Measurements from ENCODE around the gene NKD1. TPM values are rescaled to one million over a fixed set of nuclear protein-coding genes. Genes with fewer than 3 reads are reported as not detected.

NKD1 gene
- total and polyA plus RNA-seq, 2 donors (not counting 1 experiment from before 2014, with no cell fraction given) = 0.16 to 1.9 TPM

GRCh38 chr16:50539053-50539695, 9.0 kb upstream of the NKD1 start:
- ChIA-PET POLR2A (no interaction called here), CTCF (no interaction called here)
- no peak overlapping the region for H3K4me3 Mint-ChIP-seq
- no peak for ATAC-seq (ENCODE audit: low read depth)
- H4K20me1 ChIP-seq (ENCODE audit: control insufficient read depth, insufficient read depth, low read length, poor library complexity, severe bottlenecking) = no peaks in the 10 kb centered on the region
- H3K9ac ChIP-seq (ENCODE audit: low read length) = no peak overlapping the region
- H2AFZ ChIP-seq (ENCODE audit: insufficient read depth, low read depth, low read length, poor library complexity, severe bottlenecking) = no peak overlapping the region
- H3K9me3 ChIP-seq (ENCODE audit: control extremely low read depth in 1 of 3, control insufficient read depth in 2 of 3, insufficient read depth in 1 of 3, low read length in 2 of 3) = peaks cover 0 to 15% (median 4%) of the 10 kb centered on the region in 3 donors
- H3K27me3 Mint-ChIP-seq = peaks cover 23% of the 10 kb centered on the region
- no peak overlapping the region for H3K27ac Mint-ChIP-seq
- no peak for DNase-seq
- peaks cover 0 to 10% (median 2%) of the 10 kb centered on the region in 4 experiments for H3K27me3 ChIP-seq (replicated peaks in 1 of 4; ENCODE audit: control extremely low read depth in 1 of 4, control insufficient read depth in 3 of 4, insufficient read depth in 4 of 4, low read length in 3 of 4)
- H3K9me3 Mint-ChIP-seq (ENCODE audit: insufficient read depth) = no peaks in the 10 kb centered on the region
- WGBS (ENCODE audit: insufficient coverage) = 81% methylated on average over 16 of the region's 17 CpGs
- H3K4me1 ChIP-seq (ENCODE audit: control insufficient read depth in 2 of 2, insufficient read depth in 2 of 2, low read length in 2 of 2) = no peaks in the 10 kb centered on the region
- intact Hi-C loops (cut with micrococcal nuclease) = no loop called here
- no peaks in the 10 kb centered on the region for H3K4me1 Mint-ChIP-seq
- no peak overlapping the region for H3K27ac ChIP-seq (ENCODE audit: low read length in 2 of 2)
- H3K4me2 ChIP-seq (replicated peaks; ENCODE audit: low read depth, low read length, poor library complexity, severe bottlenecking) = no peak overlapping the region
- H3K79me2 ChIP-seq (ENCODE audit: control insufficient read depth, insufficient read depth, low read length) = no peaks in the 10 kb centered on the region
- TF ChIP-seq, protein P1, sequence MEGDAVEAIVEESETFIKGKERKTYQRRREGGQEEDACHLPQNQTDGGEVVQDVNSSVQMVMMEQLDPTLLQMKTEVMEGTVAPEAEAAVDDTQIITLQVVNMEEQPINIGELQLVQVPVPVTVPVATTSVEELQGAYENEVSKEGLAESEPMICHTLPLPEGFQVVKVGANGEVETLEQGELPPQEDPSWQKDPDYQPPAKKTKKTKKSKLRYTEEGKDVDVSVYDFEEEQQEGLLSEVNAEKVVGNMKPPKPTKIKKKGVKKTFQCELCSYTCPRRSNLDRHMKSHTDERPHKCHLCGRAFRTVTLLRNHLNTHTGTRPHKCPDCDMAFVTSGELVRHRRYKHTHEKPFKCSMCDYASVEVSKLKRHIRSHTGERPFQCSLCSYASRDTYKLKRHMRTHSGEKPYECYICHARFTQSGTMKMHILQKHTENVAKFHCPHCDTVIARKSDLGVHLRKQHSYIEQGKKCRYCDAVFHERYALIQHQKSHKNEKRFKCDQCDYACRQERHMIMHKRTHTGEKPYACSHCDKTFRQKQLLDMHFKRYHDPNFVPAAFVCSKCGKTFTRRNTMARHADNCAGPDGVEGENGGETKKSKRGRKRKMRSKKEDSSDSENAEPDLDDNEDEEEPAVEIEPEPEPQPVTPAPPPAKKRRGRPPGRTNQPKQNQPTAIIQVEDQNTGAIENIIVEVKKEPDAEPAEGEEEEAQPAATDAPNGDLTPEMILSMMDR (IDR thresholded peaks at IDR 0.05) = no peak
- TF ChIP-seq EZH2 (IDR thresholded peaks at IDR 0.05; ENCODE audit: borderline replicate concordance, insufficient read depth, low read depth, low read length, poor library complexity, severe bottlenecking) = no peak
- H3K4me3 ChIP-seq (ENCODE audit: control extremely low read depth in 1 of 5, extremely low read depth in 1 of 5, insufficient read depth in 1 of 5, low read depth in 2 of 5, low read length in 4 of 5) = no peak overlapping the region
- H3K36me3 ChIP-seq (replicated peaks in 1 of 2; ENCODE audit: control extremely low read depth in 1 of 2, control insufficient read depth in 1 of 2, extremely low read depth in 1 of 2, insufficient read depth in 2 of 2, low read length in 1 of 2) = no peaks in the 10 kb centered on the region

DNA sequence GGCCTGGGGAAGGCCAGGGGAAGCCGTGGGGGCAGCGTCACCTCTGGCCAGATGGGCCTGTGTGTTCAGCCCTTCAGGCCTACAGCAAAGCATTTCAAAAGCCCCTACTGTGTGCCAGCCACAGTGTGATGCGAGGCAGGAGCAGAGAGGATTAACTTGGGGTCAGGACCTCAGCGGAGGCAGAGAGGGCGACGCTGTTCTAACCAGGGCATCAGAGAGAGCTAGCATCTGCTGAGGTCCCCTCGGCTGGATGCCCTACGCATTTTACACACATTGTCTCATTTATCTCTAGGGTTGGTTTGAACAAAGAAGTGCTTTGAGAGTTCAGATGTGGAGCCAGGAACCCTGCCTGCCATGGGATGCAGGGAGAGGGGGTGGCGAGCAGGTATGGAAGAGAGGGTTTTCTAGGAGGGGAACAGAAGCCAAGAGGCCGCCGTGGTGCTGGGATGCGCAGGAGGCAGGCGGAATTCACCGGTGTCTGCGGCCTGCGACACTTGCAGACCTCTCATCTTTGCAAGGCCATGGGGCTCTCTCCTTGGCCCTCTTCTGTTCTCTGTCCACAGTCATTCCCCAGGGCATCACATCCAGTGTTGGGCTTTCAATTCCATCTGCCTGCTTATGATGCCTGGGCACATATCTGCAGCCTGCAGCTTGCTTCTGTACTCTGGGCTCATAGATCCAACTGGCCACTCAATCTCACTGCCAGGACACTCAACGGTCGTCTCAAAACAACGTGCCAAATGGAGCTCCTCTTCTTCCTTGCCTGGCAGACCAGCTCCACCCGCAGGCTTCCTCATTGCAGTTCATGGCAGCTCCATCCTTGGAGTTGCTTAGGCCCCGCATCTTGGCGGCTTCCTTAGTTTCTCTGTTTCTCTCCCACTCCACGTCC, 8.1 kb upstream of the NKD1 start:
- no peak overlapping the region for H3K9ac ChIP-seq (ENCODE audit: low read length)
- H3K27me3 Mint-ChIP-seq = peaks cover 31% of the 10 kb centered on the region
- peaks cover 0 to 15% (median 1%) of the 10 kb centered on the region in 3 donors for H3K9me3 ChIP-seq (ENCODE audit: control extremely low read depth in 1 of 3, control insufficient read depth in 2 of 3, insufficient read depth in 1 of 3, low read length in 2 of 3)
- WGBS (ENCODE audit: insufficient coverage) = 90% methylated on average over 19 of the region's 23 CpGs
- no peak for TF ChIP-seq EZH2 (IDR thresholded peaks at IDR 0.05; ENCODE audit: borderline replicate concordance, insufficient read depth, low read depth, low read length, poor library complexity, severe bottlenecking)
- TF ChIP-seq, protein P1 (IDR thresholded peaks at IDR 0.05) = no peak
- no peak overlapping the region for H2AFZ ChIP-seq (ENCODE audit: insufficient read depth, low read depth, low read length, poor library complexity, severe bottlenecking)
- no peak overlapping the region for H3K4me3 ChIP-seq (ENCODE audit: control extremely low read depth in 1 of 5, extremely low read depth in 1 of 5, insufficient read depth in 1 of 5, low read depth in 2 of 5, low read length in 4 of 5)
- H3K4me2 ChIP-seq (replicated peaks; ENCODE audit: low read depth, low read length, poor library complexity, severe bottlenecking) = no peak overlapping the region
- no peaks in the 10 kb centered on the region for H3K4me1 ChIP-seq (ENCODE audit: control insufficient read depth in 2 of 2, insufficient read depth in 2 of 2, low read length in 2 of 2)
- no peak for DNase-seq
- H3K9me3 Mint-ChIP-seq (ENCODE audit: insufficient read depth) = no peaks in the 10 kb centered on the region
- intact Hi-C loops (cut with micrococcal nuclease) = no loop called here
- H3K79me2 ChIP-seq (ENCODE audit: control insufficient read depth, insufficient read depth, low read length) = no peaks in the 10 kb centered on the region
- H3K4me3 Mint-ChIP-seq = no peak overlapping the region
- H3K27ac ChIP-seq (ENCODE audit: low read length in 2 of 2) = no peak overlapping the region
- ChIA-PET POLR2A (no interaction called here), CTCF (interaction anchor here (0.5 kb wide), 1 partner anchor 513 kb away, joined by 3 read pairs; no protein-coding TSS in a partner anchor)
- no peaks in the 10 kb centered on the region for H4K20me1 ChIP-seq (ENCODE audit: control insufficient read depth, insufficient read depth, low read length, poor library complexity, severe bottlenecking)
- no peaks in the 10 kb centered on the region for H3K4me1 Mint-ChIP-seq
- no peak overlapping the region for H3K27ac Mint-ChIP-seq
- ATAC-seq (ENCODE audit: low read depth) = no peak
- peaks cover 0 to 13% (median 2%) of the 10 kb centered on the region in 4 experiments for H3K27me3 ChIP-seq (replicated peaks in 1 of 4; ENCODE audit: control extremely low read depth in 1 of 4, control insufficient read depth in 3 of 4, insufficient read depth in 4 of 4, low read length in 3 of 4)
- no peaks in the 10 kb centered on the region for H3K36me3 ChIP-seq (replicated peaks in 1 of 2; ENCODE audit: control extremely low read depth in 1 of 2, control insufficient read depth in 1 of 2, extremely low read depth in 1 of 2, insufficient read depth in 2 of 2, low read length in 1 of 2)
